HepG2 (cell line): ENCODE results near the gene NFX1. TPM values are rescaled to one million over a fixed set of nuclear protein-coding genes. Genes with fewer than 3 reads are reported as not detected.

Experiments
- AGO1 ChIP-seq: fragments of 200-400 bp; formaldehyde crosslinking; IDR thresholded peaks from 2 replicates; pipeline ENCODE4 v1.6.1; 2017; ENCODE audit warnings: mild to moderate bottlenecking, low read depth, low read length, moderate library complexity; ENCODE audit not compliant: poor library complexity, severe bottlenecking
- EP300 ChIP-seq, 3 experiments: sonication (generic) in 1 of 3; formaldehyde crosslinking in 1 of 3; IDR thresholded peaks; 2 replicates each; pipeline versions ENCODE4 v1.5.1 to v1.6.1; 2011 to 2020; ENCODE audit warnings: low read depth in 2 of 3, low read length in 2 of 3, borderline replicate concordance in 1 of 3, improper control_type of control experiment in 1 of 3, mild to moderate bottlenecking in 1 of 3, missing genetic modification reagents in 1 of 3, moderate library complexity in 1 of 3
- ISL2 ChIP-seq: sonication (generic); formaldehyde crosslinking; IDR thresholded peaks from 2 replicates; pipeline ENCODE4 v1.5.0; 2020; ENCODE audit warnings: missing genetic modification reagents
- MAFG ChIP-seq: sonication (generic); formaldehyde crosslinking; IDR thresholded peaks from 2 replicates; pipeline ENCODE4 v1.5.1; 2020; ENCODE audit warnings: mild to moderate bottlenecking, missing genetic modification reagents
- NFRKB ChIP-seq: fragments of 450-650 bp; IDR thresholded peaks from 2 replicates; pipeline ENCODE4 v1.6.1; 2017
- SMAD3 ChIP-seq: sonication (generic); formaldehyde crosslinking; IDR thresholded peaks from 2 replicates; pipeline ENCODE4 v1.4.0; 2020; ENCODE audit warnings: missing genetic modification reagents
- SNAPC2 ChIP-seq: sonication (generic); formaldehyde crosslinking; IDR thresholded peaks from 2 replicates; pipeline ENCODE4 v1.8.1; 2022; ENCODE audit warnings: mild to moderate bottlenecking, missing genetic modification reagents
- SP2 ChIP-seq: sonication (generic); formaldehyde crosslinking; IDR thresholded peaks from 2 replicates; pipeline ENCODE4 v1.5.1; 2020; ENCODE audit warnings: mild to moderate bottlenecking, missing genetic modification reagents
- TP53 ChIP-seq: sonication (generic); formaldehyde crosslinking; conservative IDR thresholded peaks from 2 replicates; pipeline ENCODE4 v1.4.0; 2020; ENCODE audit warnings: missing genetic modification reagents
- U2AF2 ChIP-seq: fragments of 200-400 bp; formaldehyde crosslinking; IDR thresholded peaks from 2 replicates; pipeline ENCODE4 v1.6.1; 2017; ENCODE audit warnings: low read depth, mild to moderate bottlenecking, low read length
- ZNF207 ChIP-seq: fragments of 450-650 bp; IDR thresholded peaks from 2 replicates; pipeline ENCODE4 v1.6.1; 2016; ENCODE audit warnings: antibody characterized with exemption, borderline replicate concordance
- ZNF232 ChIP-seq: sonication (generic); formaldehyde crosslinking; IDR thresholded peaks from 2 replicates; pipeline ENCODE4 v1.4.0; 2020; ENCODE audit warnings: missing genetic modification reagents, borderline replicate concordance
- ZNF264 ChIP-seq: sonication (generic); formaldehyde crosslinking; IDR thresholded peaks from 2 replicates; pipeline ENCODE4 v1.4.0; 2020; ENCODE audit warnings: missing genetic modification reagents
- ZNF451 ChIP-seq: sonication (generic); formaldehyde crosslinking; IDR thresholded peaks from 2 replicates; pipeline ENCODE4 v1.5.0; 2020; ENCODE audit warnings: mild to moderate bottlenecking, missing genetic modification reagents
- ZNF484 ChIP-seq: sonication (generic); formaldehyde crosslinking; IDR thresholded peaks from 2 replicates; pipeline ENCODE4 v1.5.1; 2020; ENCODE audit warnings: mild to moderate bottlenecking, low read depth, missing genetic modification reagents, borderline replicate concordance
- ZNF543 ChIP-seq: sonication (generic); formaldehyde crosslinking; IDR thresholded peaks from 2 replicates; pipeline ENCODE4 v1.4.0; 2020; ENCODE audit warnings: mild to moderate bottlenecking, missing genetic modification reagents
- ZUFSP ChIP-seq: sonication (generic); formaldehyde crosslinking; IDR thresholded peaks from 2 replicates; pipeline ENCODE4 v1.9.0; 2021; ENCODE audit warnings: missing genetic modification reagents, mild to moderate bottlenecking, borderline replicate concordance
- polyA plus RNA-seq, 8 experiments: library from polyadenylated mRNA; depleted of rRNA in 3 of 8; stranded (reverse) in 7 of 8; unstranded in 1 of 8; fragments of >200 nt; fragmentation: Illumina TruSeq in 4 of 8; extraction: Trizol in 4 of 8; gene quantifications; 2 replicates each; pipeline versions ENCODE4 v1.2.1 to v1.2.3, GENCODE V29; 2011 to 2016; ENCODE audit warnings: low read depth in 4 of 8, missing spikeins in 1 of 8, mixed read lengths in 1 of 8; ENCODE audit not compliant: insufficient read depth in 1 of 8
- total RNA-seq, 5 experiments: library from RNA; depleted of rRNA; stranded (reverse); fragments of >200 nt; fragmentation: Illumina TruSeq; extraction: Trizol; gene quantifications; 2 replicates each; pipeline ENCODE4 v1.2.3, GENCODE V29; 2016; ENCODE audit warnings: low read depth in 1 of 5
- TF ChIP-seq, protein P1 (sequence below): sonication (generic); formaldehyde crosslinking; IDR thresholded peaks from 2 replicates; pipeline ENCODE4 v1.4.0; 2020; ENCODE audit warnings: missing genetic modification reagents, mild to moderate bottlenecking, borderline replicate concordance
- TF ChIP-seq, protein P2 (sequence below): sonication (generic); formaldehyde crosslinking; IDR thresholded peaks from 2 replicates; pipeline ENCODE4 v1.4.0; 2020; ENCODE audit warnings: missing genetic modification reagents
- TF ChIP-seq, protein P3 (sequence below): sonication (generic); formaldehyde crosslinking; IDR thresholded peaks from 2 replicates; pipeline ENCODE4 v1.4.0; 2020; ENCODE audit warnings: missing genetic modification reagents
- TF ChIP-seq, protein P4 (sequence below): conservative IDR thresholded peaks from 2 replicates; pipeline ENCODE4 v1.6.1; 2018; ENCODE audit warnings: missing genetic modification reagents

Gene NFX1
- total and polyA plus RNA-seq, 2 of the 13 experiments (the other 11 are each of a cell fraction or from before 2014, with no cell fraction given), result 23.9 to 27.5 TPM

DNA sequence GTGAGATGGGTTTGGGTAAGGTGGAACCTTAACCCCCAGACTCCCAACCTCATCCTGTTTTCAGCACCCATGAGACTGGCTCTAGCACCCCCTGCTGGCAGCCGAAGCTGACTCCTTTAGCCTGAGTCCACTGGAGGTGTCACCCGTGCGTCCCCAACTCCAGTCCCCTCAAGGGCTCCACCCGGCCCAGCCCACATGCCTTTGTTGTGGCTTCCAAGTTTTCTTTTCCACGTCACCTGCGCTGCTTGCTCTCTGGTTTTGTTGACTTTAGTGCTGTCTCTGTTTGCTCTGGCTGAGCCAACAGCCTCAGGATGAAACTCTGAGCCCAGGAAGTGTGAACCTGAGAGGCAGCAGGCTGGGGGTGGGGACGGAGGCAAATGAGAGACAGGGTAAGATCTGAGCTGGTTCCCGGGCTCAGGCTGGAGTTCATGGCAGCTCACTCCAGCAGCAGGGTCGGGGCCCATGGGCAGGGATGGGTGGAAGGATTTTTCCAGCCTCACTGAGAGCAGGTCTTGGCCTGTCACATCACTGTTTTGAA, 125.3 kb downstream of the NFX1 start (continued):
- TF ChIP-seq, protein P1, sequence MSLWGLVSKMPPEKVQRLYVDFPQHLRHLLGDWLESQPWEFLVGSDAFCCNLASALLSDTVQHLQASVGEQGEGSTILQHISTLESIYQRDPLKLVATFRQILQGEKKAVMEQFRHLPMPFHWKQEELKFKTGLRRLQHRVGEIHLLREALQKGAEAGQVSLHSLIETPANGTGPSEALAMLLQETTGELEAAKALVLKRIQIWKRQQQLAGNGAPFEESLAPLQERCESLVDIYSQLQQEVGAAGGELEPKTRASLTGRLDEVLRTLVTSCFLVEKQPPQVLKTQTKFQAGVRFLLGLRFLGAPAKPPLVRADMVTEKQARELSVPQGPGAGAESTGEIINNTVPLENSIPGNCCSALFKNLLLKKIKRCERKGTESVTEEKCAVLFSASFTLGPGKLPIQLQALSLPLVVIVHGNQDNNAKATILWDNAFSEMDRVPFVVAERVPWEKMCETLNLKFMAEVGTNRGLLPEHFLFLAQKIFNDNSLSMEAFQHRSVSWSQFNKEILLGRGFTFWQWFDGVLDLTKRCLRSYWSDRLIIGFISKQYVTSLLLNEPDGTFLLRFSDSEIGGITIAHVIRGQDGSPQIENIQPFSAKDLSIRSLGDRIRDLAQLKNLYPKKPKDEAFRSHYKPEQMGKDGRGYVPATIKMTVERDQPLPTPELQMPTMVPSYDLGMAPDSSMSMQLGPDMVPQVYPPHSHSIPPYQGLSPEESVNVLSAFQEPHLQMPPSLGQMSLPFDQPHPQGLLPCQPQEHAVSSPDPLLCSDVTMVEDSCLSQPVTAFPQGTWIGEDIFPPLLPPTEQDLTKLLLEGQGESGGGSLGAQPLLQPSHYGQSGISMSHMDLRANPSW, result peak; percentile 77; the same call in 1 of the 2 replicates
- TF ChIP-seq ZUFSP (CRISPR knock-in tag) (no peak), ZNF232 (peak; percentile 93; the same call in 1 of the 2 replicates), TP53 (CRISPR knock-in tag) (peak; percentile 90), SMAD3 (CRISPR knock-in tag) (peak; percentile 94), ISL2 (CRISPR knock-in tag) (peak; percentile 96), ZNF484 (CRISPR knock-in tag) (no peak), NFRKB (no peak), MAFG (CRISPR knock-in tag) (no peak), ZNF543 (no peak; the same call in none of the 2 replicates), EP300 (IDR thresholded peaks at IDR 0.05; ENCODE audit: low read depth in 2 of 2, low read length in 2 of 2) (peak; percentile 84 to 98; a peak in 3 of 4 replicates), EP300 (CRISPR knock-in tag; IDR thresholded peaks at IDR 0.05; ENCODE audit: borderline replicate concordance) (peak; percentile 98), SNAPC2 (CRISPR knock-in tag) (no peak), SP2 (CRISPR knock-in tag) (no peak), ZNF451 (CRISPR knock-in tag) (0 out of 2 replicates have a peak, but pooled peaks have one; percentile 81), AGO1 (no peak), U2AF2 (no peak), ZNF264 (CRISPR knock-in tag) (peak; percentile 94), ZNF207 (no peak)
- TF ChIP-seq, protein P2, sequence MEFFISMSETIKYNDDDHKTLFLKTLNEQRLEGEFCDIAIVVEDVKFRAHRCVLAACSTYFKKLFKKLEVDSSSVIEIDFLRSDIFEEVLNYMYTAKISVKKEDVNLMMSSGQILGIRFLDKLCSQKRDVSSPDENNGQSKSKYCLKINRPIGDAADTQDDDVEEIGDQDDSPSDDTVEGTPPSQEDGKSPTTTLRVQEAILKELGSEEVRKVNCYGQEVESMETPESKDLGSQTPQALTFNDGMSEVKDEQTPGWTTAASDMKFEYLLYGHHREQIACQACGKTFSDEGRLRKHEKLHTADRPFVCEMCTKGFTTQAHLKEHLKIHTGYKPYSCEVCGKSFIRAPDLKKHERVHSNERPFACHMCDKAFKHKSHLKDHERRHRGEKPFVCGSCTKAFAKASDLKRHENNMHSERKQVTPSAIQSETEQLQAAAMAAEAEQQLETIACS (CRISPR knock-in tag), result no peak
- TF ChIP-seq, protein P3, sequence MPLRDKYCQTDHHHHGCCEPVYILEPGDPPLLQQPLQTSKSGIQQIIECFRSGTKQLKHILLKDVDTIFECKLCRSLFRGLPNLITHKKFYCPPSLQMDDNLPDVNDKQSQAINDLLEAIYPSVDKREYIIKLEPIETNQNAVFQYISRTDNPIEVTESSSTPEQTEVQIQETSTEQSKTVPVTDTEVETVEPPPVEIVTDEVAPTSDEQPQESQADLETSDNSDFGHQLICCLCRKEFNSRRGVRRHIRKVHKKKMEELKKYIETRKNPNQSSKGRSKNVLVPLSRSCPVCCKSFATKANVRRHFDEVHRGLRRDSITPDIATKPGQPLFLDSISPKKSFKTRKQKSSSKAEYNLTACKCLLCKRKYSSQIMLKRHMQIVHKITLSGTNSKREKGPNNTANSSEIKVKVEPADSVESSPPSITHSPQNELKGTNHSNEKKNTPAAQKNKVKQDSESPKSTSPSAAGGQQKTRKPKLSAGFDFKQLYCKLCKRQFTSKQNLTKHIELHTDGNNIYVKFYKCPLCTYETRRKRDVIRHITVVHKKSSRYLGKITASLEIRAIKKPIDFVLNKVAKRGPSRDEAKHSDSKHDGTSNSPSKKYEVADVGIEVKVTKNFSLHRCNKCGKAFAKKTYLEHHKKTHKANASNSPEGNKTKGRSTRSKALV (CRISPR knock-in tag), result peak; percentile 76; the same call in 1 of the 2 replicates
- TF ChIP-seq, protein P4, sequence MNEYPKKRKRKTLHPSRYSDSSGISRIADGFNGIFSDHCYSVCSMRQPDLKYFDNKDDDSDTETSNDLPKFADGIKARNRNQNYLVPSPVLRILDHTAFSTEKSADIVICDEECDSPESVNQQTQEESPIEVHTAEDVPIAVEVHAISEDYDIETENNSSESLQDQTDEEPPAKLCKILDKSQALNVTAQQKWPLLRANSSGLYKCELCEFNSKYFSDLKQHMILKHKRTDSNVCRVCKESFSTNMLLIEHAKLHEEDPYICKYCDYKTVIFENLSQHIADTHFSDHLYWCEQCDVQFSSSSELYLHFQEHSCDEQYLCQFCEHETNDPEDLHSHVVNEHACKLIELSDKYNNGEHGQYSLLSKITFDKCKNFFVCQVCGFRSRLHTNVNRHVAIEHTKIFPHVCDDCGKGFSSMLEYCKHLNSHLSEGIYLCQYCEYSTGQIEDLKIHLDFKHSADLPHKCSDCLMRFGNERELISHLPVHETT, result peak; percentile 65; the same call in 1 of the 2 replicates
